GM18498 (cell line): ENCODE results near the gene MLLT3.

Experiments used
- ATAC-seq: cut with Tn5 transposase; IDR thresholded peaks from one replicate; pipeline ENCODE4 v1.9.1; 2021; ENCODE audit warnings: mild to moderate bottlenecking, moderate library complexity; ENCODE audit not compliant: unreplicated experiment

Gene MLLT3

GRCh38 chr9:20436476-20437195, 185.7 kb downstream of the MLLT3 start:
- no peak for ATAC-seq

DNA sequence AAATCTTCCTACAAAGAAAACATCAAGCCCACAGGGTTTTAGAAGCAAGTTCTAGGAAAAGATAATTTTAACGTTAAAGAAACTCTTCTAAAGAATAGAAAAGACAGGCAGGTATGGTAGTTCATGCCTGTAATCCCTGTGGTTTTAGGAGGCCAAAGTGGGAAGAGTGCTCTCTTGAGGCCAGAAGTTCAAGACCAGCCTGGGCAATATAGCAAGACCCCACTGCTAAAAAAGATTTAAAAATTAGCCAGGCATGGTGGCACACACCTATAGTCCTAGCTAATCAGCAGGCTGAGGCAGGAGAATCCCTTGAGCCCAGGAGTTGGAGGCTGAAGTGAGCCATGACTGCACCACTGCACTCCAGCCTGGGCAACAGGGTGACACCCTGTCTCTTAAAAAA, 193.3 kb downstream of the MLLT3 start:
- no peak for ATAC-seq

- ATAC-seq = no peak
Measured at GRCh38 chr9:20427359-20427758, 194.9 kb downstream of the MLLT3 start.

- ATAC-seq = peak; percentile 73
Measured at GRCh38 chr9:20426019-20426418, 196.3 kb downstream of the MLLT3 start.

GRCh38 chr9:20419533-20419932, 202.8 kb downstream of the MLLT3 start:
- ATAC-seq = no peak

DNA sequence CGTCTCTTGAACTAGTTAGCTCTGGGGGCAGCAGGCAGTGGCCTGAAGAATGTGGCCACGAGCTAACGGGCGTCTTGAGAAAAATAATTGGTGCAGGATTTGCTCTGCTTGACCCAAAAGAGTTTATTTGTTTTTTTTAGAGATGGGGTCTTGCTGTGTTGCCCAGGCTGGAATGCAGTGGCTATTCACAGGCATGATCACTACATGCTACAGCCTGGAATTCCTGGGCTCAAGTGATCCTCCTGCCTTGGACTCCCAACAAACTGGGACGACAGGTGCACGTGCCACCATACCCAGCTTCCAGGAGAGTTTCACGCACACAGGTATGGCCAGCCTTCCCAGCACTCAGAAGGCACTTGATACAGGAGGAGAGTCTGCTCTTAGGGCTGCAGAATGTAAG, 203.8 kb downstream of the MLLT3 start:
- no peak for ATAC-seq

DNA sequence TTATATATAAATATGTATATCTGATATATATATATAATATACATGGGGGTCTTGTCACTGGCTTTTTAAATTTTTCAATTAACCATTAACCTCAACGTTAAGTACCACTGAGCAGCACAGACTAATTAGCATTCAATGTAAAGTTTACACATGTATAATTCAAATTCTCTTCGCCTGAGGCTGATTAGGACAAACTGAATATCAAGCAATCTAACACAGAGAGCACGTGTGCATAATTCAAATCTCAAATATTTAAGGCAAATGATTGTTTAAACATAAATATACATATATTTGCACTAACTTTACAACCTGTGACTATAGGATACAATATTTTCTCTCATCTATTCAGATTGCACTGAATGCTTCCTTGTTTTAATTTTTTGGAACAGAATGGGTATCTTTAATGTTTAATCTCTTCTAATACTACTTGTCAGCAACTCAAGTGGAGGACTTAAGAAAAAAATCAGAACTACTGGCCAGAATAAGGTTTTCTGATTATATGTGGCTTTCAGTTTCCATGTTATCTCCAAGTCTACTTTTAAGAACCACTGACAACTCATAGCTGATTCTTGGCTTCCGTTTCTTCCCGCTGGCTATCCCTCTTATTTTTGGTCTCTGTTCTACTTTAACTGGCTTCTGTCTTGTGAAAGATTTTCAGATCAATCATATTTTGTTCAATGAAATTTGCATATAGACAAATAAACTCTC, 204.8 kb downstream of the MLLT3 start:
- ATAC-seq = peak; percentile 68

DNA sequence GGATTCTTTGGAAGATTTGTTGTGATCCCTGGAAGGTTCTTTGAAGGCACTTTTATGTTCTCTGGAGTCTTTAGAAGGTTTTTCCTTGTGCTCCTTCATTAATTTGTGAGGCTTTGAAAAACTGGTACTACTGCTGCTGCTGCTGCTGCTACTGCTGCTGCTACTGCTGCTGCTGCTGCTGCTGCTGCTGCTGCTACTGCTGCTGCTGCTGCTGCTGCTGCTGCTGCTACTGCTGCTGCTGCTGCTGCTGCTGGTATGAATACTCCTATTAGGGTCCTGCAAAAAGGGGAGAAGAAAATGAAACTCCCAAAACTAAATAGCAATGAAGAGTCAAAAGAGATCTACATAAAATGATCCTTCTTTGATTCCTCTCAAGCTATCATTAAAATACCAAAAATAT, 208.1 kb downstream of the MLLT3 start:
- ATAC-seq = no peak

GRCh38 chr9:20409321-20410092, 212.8 kb downstream of the MLLT3 start:
- no peak for ATAC-seq

DNA sequence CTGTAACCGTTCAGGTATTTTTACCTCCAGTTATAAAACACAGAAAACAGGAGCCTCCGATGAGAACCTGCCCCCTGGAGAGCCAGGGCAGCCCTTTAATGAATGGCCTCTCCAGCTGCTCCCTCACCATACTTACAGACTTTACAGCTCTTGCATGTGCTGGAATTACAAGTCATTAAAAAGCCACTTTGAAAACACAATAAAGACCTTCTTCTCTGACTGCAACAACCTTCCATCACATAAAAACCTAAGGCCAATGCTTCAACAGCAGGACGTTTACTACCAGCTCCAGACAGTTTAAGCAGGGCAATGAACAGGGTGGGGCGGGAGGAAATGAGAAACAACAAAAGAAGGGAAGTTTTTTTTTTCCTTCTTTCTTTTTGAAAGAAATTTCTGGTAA, 213.8 kb downstream of the MLLT3 start:
- ATAC-seq = no peak

- no peak for ATAC-seq
Measured at GRCh38 chr9:20407013-20407412, 215.3 kb downstream of the MLLT3 start.

- ATAC-seq = no peak
Measured at GRCh38 chr9:20406344-20406743, 216.0 kb downstream of the MLLT3 start.

DNA sequence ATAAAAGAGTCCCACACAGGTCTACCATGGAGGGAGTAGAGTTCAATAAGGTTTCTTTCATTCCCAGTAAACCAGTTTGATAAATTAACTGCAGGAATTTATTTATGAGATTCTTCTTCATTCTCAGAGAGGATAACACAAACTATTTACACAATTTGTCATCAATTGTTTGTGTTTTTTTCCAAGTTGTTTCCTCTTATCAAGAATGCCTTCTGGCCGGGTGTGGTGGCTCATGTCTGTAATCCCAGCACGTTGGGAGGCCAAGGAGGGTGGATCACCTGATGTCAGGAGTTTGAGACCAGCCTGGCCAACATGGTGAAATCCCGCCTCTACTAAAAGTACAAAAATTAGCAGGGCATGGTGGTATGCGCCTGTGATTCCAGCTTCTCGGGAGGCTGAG, 216.7 kb downstream of the MLLT3 start:
- no peak for ATAC-seq

- ATAC-seq = no peak
Measured at GRCh38 chr9:20405078-20405477, 217.2 kb downstream of the MLLT3 start.

DNA sequence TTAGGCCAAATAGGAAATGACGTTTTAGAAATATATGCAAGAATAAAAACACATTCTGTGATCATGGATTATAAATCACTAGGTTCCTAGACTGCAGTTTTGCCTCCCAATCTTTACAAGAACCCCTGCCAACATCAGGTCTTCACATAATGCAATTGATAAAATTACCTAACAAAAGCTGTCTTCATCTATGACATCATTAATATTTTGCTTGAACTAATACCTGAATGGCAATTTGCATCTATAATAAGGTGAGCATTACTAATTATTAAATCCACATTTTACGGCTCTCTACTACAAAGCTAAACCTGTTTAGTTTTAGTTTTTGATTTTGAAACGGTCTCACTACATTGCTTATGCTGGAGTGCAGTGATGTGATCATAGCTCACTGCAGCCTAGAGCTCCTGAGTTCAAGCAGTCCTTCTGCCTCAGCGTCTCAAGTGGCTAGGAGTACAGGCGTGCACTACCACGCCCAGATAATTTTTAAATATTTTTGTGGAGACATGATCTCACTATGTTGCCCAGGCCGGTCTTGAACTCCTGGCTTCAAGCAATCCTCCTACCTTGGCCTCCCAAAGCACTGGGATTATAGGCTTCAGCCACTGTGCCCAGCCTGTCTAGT, 218.0 kb downstream of the MLLT3 start:
- ATAC-seq = no peak

GRCh38 chr9:20403346-20403745, 219.0 kb downstream of the MLLT3 start:
- ATAC-seq = no peak

- ATAC-seq = no peak
Measured at GRCh38 chr9:20402273-20402875, 219.9 kb downstream of the MLLT3 start.

DNA sequence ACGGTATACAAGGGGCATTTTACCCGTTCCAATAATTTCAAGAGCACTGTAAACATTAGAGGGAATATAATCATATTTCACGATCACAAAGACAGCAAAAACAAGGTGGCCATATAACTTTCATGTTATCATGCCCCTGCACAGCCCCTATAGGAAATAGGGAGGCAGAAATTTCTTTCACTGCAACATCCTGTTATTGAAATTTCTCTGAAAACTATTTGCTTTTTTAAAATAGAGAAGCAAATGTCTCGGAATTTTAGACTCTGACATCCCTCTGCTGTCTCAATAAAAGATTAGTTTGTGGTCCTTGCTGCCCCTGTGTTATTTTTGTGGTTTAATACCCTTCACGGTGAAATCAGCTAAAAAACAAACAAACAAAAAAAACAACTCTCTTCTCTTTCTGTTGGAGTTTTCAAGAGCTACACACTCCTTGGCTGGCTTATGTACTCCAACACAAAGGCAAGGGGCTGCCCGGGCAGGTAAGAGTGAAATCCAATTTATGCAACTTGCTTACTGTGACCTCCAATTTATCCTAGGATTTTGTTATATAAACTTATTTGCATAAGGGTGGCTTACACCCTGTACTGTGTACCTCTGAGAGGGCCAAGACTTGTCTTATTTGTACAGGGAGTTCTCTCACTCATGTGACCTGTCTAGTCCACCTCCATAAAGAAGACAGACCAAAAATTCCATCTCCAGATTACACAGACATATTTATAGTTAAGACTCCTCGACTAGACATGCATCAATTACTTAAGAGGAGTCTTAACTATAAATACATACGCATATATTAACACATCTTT, 223.6 kb downstream of the MLLT3 start:
- no peak for ATAC-seq

GRCh38 chr9:20397348-20397747, 225.0 kb downstream of the MLLT3 start:
- ATAC-seq = peak; percentile 65

DNA sequence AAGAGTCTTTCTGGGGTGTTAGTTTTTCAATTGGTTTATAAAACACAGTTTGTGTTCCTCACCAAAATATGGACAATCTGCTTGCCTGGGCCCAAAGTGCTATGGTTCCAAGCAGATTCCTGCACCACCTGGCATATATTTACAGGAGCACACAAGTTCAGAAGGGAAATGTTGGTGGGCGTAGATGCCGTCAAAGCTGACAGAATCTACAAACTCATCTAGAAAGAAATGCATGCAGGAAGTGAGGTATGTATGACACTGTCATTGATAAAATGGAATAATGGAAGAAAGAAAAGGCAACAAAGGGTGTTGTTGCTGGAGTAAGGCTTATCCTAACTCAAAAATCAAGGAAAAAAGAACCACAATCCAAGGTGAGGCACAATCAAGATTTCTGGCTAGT, 225.8 kb downstream of the MLLT3 start:
- ATAC-seq = no peak
